Body of pancreas (tissue), 4 donors: ENCODE measurements around the gene C11orf68.

ENCODE experiments used
- CTCF ChIP-seq, 7 experiments: fragments of 450-650 bp in 4 of 7; fragments of 200-600 bp in 3 of 7; sonication (generic) in 3 of 7; IDR thresholded peaks; one replicate each; pipeline ENCODE4 v1.5.1; 2016 to 2019; ENCODE audit warnings: antibody characterized with exemption in 7 of 7
- POLR2A ChIP-seq, 3 donors: fragments of 450-650 bp; IDR thresholded peaks; one replicate each; pipeline ENCODE4 v1.6.1; 2016; ENCODE audit warnings: antibody characterized with exemption in 3 of 3, mild to moderate bottlenecking in 2 of 3

GRCh38 chr11:65944191-65944590, 25.3 kb upstream of the C11orf68 start:
- TF ChIP-seq CTCF (IDR thresholded peaks at IDR 0.05), result no peak
- no peak for TF ChIP-seq POLR2A (IDR thresholded peaks at IDR 0.05)
